ENCODE data around the gene BMAL1.

BMAL1 gene

GRCh38 chr11:13346470-13346869 is 68.9 kb downstream of the BMAL1 start:
- no peak for DNase-seq

DNA sequence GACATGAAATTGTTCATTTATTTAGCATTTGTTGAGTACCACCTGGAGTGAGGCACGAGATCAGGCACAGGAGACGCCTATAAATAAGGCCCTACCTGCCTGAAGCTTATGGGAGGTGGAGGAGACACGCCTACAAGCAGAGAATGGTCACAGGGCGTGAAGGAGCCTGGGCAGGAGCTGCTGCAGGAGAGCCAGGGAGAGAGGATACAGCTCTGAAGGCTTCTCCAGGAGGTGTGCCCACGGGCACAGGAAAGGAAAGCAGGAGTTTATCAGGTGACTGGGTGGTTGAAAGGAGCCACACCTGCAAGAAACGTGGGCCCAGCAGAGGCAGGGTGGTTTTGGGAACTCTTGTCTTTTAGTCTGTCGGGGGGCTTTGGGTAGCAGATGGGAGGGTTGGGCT is 70.3 kb downstream of the BMAL1 start:
- no peak for DNase-seq

DNA sequence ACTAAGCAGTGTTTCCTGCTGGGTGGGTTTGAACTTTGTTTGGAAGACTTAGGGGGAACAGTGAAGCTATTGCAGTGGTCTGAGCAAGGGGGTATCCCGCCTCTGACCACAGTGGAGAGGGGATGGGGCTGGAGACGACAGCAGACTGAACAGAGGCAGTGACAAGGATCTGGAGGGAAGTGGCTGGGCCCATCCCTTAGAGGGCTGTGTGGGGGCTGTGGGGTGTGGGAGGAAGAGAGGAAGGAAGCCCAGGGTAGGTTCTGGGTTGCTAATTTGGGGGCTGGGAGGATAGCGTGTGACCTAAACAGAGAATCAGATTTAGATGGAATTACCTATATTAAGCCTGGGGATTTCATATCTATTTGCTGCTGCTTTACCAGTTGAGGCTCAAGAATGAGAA is 70.7 kb downstream of the BMAL1 start:
- DNase-seq: no peak

- DNase-seq: no peak
Measured at GRCh38 chr11:13349046-13349445, 71.5 kb downstream of the BMAL1 start.

- no peak for DNase-seq
Measured at GRCh38 chr11:13349581-13349980, 72.0 kb downstream of the BMAL1 start.

GRCh38 chr11:13352711-13353110 is 75.1 kb downstream of the BMAL1 start:
- no peak for DNase-seq

- no peak for DNase-seq
Measured at GRCh38 chr11:13354335-13354734, 76.7 kb downstream of the BMAL1 start.

- no peak for DNase-seq
Measured at GRCh38 chr11:13355191-13355590, 77.6 kb downstream of the BMAL1 start.

DNA sequence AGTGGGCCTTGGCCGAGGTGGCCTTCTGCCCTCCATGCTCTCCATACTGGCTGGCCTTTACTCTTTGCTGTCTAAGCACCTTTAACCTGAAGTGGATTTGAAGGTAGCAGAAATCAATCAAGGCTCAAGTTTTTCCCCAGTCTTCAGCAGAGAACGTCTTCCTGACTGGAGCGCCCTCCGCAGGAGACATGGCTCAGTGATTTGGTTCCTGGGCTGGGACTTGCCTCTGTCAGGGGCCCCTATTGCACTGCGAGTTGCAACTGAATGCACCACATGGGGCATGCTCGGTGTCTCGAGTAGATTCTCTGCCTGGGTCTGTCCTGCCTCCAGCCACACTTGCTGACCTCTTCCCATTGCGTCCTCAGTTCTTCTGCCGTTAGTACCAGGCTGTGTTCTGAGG is 79.6 kb downstream of the BMAL1 start:
- no peak for DNase-seq

- DNase-seq: no peak
Measured at GRCh38 chr11:13358596-13359270, 81.1 kb downstream of the BMAL1 start.

DNA sequence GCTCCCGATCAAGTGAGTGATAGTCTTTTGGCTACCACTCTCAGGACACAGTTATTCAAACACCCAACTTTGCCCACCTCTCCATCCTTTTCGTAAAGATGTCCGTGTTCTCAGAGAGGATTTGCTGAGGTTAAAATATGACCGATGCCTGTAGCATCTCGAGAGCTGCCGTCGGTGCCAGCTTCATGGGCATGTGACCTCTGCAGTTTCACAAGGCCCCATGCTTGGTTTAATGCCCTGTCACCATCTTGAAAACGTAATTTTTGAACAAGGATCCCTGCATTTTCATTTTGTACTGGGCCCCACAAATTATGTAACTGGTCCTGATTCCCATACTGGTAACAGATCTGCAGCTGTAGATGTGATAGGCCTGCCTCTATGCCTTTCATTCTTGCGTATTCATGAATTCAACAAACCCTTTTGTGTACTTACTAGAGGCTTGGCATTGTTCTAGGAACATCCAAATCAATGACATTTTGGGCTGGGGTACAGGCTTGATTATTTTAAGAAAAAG is 85.1 kb downstream of the BMAL1 start:
- DNase-seq: no peak

DNA sequence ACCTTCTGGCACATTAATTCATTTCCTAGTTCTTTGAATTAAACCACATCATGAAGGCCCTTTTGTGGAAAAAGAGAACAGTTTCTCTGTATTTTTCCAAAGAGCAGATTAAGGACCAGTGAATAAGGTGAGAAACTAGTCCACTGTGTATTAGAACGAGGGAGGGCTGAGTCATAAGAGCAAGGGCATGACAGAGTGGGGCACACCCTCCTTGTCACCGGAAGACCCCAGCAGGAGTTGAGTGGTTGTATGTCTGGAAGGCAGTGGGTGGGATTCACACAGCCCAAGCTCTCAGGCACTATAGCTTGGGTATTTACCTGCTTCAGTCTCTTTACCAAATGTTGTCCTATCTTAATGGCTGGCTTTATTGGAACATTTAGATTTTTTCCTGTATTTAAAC is 86.8 kb downstream of the BMAL1 start:
- no peak for DNase-seq

DNA sequence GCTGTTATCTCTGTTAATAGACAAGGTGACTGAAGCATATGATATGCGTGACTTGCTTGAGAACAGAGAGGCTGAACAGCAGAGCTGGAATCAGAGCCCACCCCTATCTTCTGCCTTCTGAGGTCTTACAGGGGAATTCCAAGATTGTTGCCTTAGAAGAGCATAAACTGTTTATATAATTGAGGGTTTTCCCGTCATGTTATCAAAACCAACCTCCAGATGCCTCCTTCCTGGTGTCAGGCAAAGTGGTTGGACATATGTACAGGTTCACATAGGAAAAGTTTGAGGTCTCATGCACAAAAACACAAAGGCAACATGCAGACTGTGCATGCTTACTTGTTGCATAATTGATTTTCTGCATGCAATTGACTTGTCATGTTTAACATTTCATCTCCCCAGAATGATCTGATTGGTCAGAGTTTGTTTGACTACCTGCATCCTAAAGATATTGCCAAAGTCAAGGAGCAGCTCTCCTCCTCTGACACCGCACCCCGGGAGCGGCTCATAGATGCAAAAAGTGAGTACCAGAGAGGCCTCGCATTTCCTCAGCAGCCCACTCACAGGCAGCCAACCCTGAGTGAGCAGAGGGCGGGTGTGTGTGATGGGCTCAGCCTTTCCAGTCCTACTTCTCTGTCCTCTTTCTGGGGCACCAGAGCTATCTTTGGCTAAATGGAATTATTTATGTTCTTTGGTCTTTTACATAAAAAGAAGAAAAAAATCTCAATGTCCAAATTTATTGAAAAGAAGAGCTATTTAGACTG is 88.9 kb downstream of the BMAL1 start:
- DNase-seq: no peak

- no peak for DNase-seq
Measured at GRCh38 chr11:13367115-13367514, 89.5 kb downstream of the BMAL1 start.

- no peak for DNase-seq
Measured at GRCh38 chr11:13368041-13368446, 90.5 kb downstream of the BMAL1 start.

- no peak for DNase-seq
Measured at GRCh38 chr11:13373216-13373615, 95.6 kb downstream of the BMAL1 start.

DNA sequence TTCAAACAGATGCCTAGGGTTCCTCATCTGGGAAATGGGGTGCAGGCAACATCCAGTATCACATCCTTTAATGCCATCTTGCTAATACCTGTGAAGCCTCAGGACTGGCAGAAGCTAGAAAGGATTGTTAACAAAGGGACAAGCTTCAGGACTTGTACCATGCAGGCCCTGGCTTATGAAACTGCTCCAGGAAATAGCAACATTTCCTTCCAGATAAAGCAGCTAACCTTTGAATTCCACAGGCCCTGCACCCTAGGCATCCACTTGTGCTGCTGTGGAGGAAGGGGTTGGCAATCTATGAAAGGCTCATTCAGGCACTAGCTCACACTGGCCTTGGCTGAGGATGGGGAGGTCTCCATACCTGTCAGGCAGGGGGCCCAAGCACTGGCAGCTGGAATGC is 98.2 kb downstream of the BMAL1 start:
- no peak for DNase-seq

DNA sequence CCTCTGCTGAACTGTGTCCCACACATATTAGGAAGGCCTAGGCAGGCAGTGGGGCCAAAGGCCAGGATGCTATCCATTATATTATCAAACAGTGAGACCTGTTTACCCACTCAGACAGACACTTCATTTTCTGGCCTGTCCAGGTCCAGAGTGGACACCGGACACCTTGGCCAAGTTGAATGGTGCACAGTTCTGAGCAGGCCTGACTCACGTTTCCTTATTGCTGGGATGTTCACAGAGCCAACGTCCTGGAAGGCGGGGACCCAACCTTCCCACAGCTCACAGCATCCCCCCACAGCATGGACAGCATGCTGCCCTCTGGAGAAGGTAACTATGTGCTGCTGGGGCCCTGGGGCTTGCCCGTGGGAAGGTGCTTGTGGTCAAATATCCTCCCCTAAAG is 98.8 kb downstream of the BMAL1 start:
- DNase-seq: no peak

DNA sequence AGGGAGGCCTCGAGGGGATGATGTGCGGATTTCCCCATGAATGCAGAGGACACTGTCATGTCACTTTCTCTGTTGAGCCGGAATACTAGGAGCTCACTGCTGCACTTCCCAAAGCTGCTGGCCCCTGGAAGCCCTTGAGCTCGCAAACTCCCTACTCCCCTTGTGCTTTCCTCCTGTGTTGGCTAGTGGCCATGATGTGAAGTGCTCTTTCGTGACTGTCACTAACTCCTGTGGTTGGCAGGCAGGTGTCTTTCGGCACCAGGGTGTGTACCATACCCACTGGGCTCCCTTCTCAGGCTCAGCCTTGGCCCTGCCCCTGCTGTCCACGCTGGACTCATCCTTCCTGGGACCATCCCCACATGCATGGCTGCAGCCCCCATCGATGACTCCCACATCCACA is 99.2 kb downstream of the BMAL1 start:
- DNase-seq: no peak

- DNase-seq: no peak
Measured at GRCh38 chr11:13378316-13378715, 100.7 kb downstream of the BMAL1 start.

DNA sequence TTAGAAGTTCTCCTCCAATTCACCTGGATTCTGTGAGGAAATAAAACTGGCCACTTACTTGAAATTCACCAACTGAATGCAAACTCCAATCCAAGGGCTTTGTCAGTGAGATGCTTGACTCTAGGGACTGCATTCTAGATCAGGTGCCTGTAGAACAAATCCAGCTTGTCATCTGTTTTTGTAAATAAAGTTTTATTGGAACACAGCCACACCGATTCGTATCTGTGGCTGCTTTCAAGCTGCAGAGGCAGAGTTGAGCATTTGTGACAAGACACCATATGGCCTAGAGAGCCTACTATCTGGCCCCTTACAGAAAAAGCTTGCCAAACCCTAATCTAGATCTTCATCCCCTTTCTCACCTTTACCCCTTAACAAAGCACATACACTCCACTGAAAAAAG is 103.1 kb downstream of the BMAL1 start:
- DNase-seq: no peak

GRCh38 chr11:13382751-13383150 is 105.2 kb downstream of the BMAL1 start:
- DNase-seq: no peak

- DNase-seq: peak; percentile 39
Measured at GRCh38 chr11:13384908-13385640, 107.5 kb downstream of the BMAL1 start.

DNA sequence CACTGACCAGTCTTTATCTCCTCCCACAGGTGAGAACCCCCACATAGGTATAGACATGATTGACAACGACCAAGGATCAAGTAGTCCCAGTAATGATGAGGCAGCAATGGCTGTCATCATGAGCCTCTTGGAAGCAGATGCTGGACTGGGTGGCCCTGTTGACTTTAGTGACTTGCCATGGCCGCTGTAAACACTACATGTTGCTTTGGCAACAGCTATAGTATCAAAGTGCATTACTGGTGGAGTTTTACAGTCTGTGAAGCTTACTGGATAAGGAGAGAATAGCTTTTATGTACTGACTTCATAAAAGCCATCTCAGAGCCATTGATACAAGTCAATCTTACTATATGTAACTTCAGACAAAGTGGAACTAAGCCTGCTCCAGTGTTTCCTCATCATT is 109.0 kb downstream of the BMAL1 start:
- DNase-seq: no peak

Measured in CD4-positive, alpha-beta T cell treated with Interleukin-17A for 4 hours (primary cell).